Left kidney (tissue), 2 donors: Measurements from ENCODE around the gene LRMDA. TPM values are rescaled to one million over a fixed set of nuclear protein-coding genes. Genes with fewer than 3 reads are reported as not detected.
A peak's percentile ranks its signal among the peaks of the same experiment; 100 is the strongest.
"Not testable (repeated sequence)": the region's sequence is repeated elsewhere in the genome, so short reads cannot be mapped to it uniquely, and the experiment has no call there.

Experiments used
- DNase-seq: peaks from one replicate; pipeline ENCODE4 v3.0.0-alpha.2; 2013
- polyA plus RNA-seq: library from polyadenylated mRNA; unstranded; fragments of 120-200 nt; gene quantifications from one replicate; pipeline ENCODE4 v1.2.1, GENCODE V29; 2013; ENCODE audit not compliant: insufficient read length

Gene LRMDA
- polyA plus RNA-seq, 1 donor = 18.0 TPM

GRCh38 chr10:76553263-76554032 is 1122.0 kb downstream of the LRMDA start:
- no peak for DNase-seq

GRCh38 chr10:76554033-76554408 is 1122.6 kb downstream of the LRMDA start:
- no peak for DNase-seq

GRCh38 chr10:76554478-76554877 is 1123.1 kb downstream of the LRMDA start:
- no peak for DNase-seq

- no peak for DNase-seq
These were observed 1123.7 kb downstream of the LRMDA start for GRCh38 chr10:76555067-76555670.

- no peak for DNase-seq
These were observed 1125.9 kb downstream of the LRMDA start for GRCh38 chr10:76557366-76557765.

GRCh38 chr10:76558586-76558985 is 1127.2 kb downstream of the LRMDA start:
- no peak for DNase-seq

GRCh38 chr10:76558996-76559891 is 1127.8 kb downstream of the LRMDA start:
- DNase-seq = no peak

GRCh38 chr10:76559892-76560220 is 1128.4 kb downstream of the LRMDA start:
- no peak for DNase-seq

GRCh38 chr10:76560338-76560737 is 1128.9 kb downstream of the LRMDA start:
- DNase-seq = no peak

- DNase-seq = no peak
These were observed 1131.9 kb downstream of the LRMDA start for GRCh38 chr10:76563286-76563685.

GRCh38 chr10:76572021-76572420 is 1140.6 kb downstream of the LRMDA start:
- DNase-seq = no peak

- DNase-seq = no peak
These were observed 1145.0 kb downstream of the LRMDA start for GRCh38 chr10:76576276-76576962.

- no peak for DNase-seq
These were observed 1146.0 kb downstream of the LRMDA start for GRCh38 chr10:76577455-76577854.

- DNase-seq = no peak
These were observed 1150.3 kb downstream of the LRMDA start for GRCh38 chr10:76581506-76582256.

GRCh38 chr10:76582531-76582930 is 1151.1 kb downstream of the LRMDA start:
- no peak for DNase-seq

GRCh38 chr10:76583711-76584161 is 1152.3 kb downstream of the LRMDA start:
- peak; percentile 30 for DNase-seq

GRCh38 chr10:76584466-76584865 is 1153.0 kb downstream of the LRMDA start:
- not testable (repeated sequence) for DNase-seq
